ENCODE measurements around the gene PHF21A. TPM values are rescaled to one million over a fixed set of nuclear protein-coding genes. Genes with fewer than 3 reads are reported as not detected.

The PHF21A gene
- polyA plus RNA-seq, 1 donor (not counting 4 experiments of a cell fraction or from before 2014, with no cell fraction given), result 16.1 TPM

- FAIRE-seq, result no peak
- Histone ChIP-seq H3K36me3 (ENCODE audit: control insufficient read depth in 2 of 2, extremely low read depth in 1 of 2, insufficient read depth in 2 of 2, low read length in 2 of 2) (no peaks in the 10 kb centered on the region), H2AFZ (ENCODE audit: control insufficient read depth, low read length) (no peak overlapping the region), H3K27me3 (ENCODE audit: control insufficient read depth, extremely low read depth, insufficient read depth, low read length) (no peaks in the 10 kb centered on the region), H3K9me3 (ENCODE audit: control insufficient read depth, low read depth, low read length) (no peaks in the 10 kb centered on the region), H4K20me1 (ENCODE audit: control insufficient read depth, extremely low read depth, insufficient read depth, low read length) (no peaks in the 10 kb centered on the region), H3K79me2 (ENCODE audit: control insufficient read depth, insufficient read depth, low read length) (peaks cover 20% of the 10 kb centered on the region), H3K4me3 (ENCODE audit: control insufficient read depth in 2 of 3, extremely low read depth in 1 of 3, insufficient read depth in 2 of 3, low read depth in 1 of 3, low read length in 3 of 3) (peak overlapping the region in 2 of 3 experiments; percentile 0 to 26), H3K4me2 (ENCODE audit: control insufficient read depth, extremely low read depth, insufficient read depth, low read depth, low read length) (peak overlapping the region; percentile 78), H3K4me1 (ENCODE audit: control insufficient read depth, extremely low read depth, insufficient read depth, low read length) (peaks cover 7% of the 10 kb centered on the region), H3K27ac (ENCODE audit: control insufficient read depth, insufficient read depth, low read length) (no peak overlapping the region), H3K9me1 (ENCODE audit: control insufficient read depth, extremely low read depth, insufficient read depth, low read length) (no peaks in the 10 kb centered on the region), H3K9ac (ENCODE audit: control insufficient read depth, extremely low read depth, insufficient read depth, low read length) (no peak overlapping the region)
- TF ChIP-seq, protein P1, sequence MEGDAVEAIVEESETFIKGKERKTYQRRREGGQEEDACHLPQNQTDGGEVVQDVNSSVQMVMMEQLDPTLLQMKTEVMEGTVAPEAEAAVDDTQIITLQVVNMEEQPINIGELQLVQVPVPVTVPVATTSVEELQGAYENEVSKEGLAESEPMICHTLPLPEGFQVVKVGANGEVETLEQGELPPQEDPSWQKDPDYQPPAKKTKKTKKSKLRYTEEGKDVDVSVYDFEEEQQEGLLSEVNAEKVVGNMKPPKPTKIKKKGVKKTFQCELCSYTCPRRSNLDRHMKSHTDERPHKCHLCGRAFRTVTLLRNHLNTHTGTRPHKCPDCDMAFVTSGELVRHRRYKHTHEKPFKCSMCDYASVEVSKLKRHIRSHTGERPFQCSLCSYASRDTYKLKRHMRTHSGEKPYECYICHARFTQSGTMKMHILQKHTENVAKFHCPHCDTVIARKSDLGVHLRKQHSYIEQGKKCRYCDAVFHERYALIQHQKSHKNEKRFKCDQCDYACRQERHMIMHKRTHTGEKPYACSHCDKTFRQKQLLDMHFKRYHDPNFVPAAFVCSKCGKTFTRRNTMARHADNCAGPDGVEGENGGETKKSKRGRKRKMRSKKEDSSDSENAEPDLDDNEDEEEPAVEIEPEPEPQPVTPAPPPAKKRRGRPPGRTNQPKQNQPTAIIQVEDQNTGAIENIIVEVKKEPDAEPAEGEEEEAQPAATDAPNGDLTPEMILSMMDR (optimal IDR thresholded peaks at IDR 0.05 in 1 of 3, IDR thresholded peaks at IDR 0.05 in 1 of 3, conservative IDR thresholded peaks at IDR 0.05 in 1 of 3; ENCODE audit: extremely low read depth in 1 of 3, insufficient read depth in 2 of 3, low read length in 3 of 3), result no peak
- no peak for TF ChIP-seq EZH2 (IDR thresholded peaks at IDR 0.05; ENCODE audit: low read length)
- DNase-seq (ENCODE audit: low read depth, low spot score), result no peak
- dilution Hi-C loops (cut with MboI; ENCODE audit: extremely low pct_ligation_motif_present, low sequenced_read_pairs), result no loop called here
Measured at GRCh38 chr11:46099963-46100316, 21.3 kb downstream of the PHF21A start.

DNA sequence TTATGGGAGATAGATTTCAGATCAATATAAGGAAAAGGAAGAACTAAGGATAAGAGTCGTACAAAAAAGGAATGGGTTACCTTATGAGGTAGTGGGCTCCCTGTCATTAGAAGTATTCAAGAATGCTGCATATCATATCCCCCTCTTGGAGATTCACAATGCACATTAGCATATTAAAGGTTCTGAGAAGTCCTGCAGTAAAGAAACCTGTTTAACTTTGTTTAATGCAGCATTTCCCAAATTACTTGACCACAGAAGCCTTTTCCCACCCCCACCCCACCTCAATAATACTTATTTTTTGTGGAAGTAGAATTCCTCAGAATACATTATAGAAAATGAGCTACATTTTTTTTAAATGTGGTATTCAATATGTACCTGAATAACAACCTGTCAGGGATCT lies 30.9 kb downstream of the PHF21A start:
- no peaks in the 10 kb centered on the region for H3K9me3 ChIP-seq (ENCODE audit: control insufficient read depth, low read depth, low read length)
- H3K79me2 ChIP-seq (ENCODE audit: control insufficient read depth, insufficient read depth, low read length), result no peaks in the 10 kb centered on the region
- no peak overlapping the region for H3K27ac ChIP-seq (ENCODE audit: control insufficient read depth, insufficient read depth, low read length)
- peaks cover 0 to 3% of the 10 kb centered on the region in 2 experiments for H3K36me3 ChIP-seq (ENCODE audit: control insufficient read depth in 2 of 2, extremely low read depth in 1 of 2, insufficient read depth in 2 of 2, low read length in 2 of 2)
- H3K4me1 ChIP-seq (ENCODE audit: control insufficient read depth, extremely low read depth, insufficient read depth, low read length), result no peaks in the 10 kb centered on the region
- dilution Hi-C loops (cut with MboI; ENCODE audit: extremely low pct_ligation_motif_present, low sequenced_read_pairs), result no loop called here
- no peaks in the 10 kb centered on the region for H4K20me1 ChIP-seq (ENCODE audit: control insufficient read depth, extremely low read depth, insufficient read depth, low read length)
- no peak for FAIRE-seq
- H3K4me3 ChIP-seq (ENCODE audit: control insufficient read depth in 2 of 3, extremely low read depth in 1 of 3, insufficient read depth in 2 of 3, low read depth in 1 of 3, low read length in 3 of 3), result no peak overlapping the region
- H3K9ac ChIP-seq (ENCODE audit: control insufficient read depth, extremely low read depth, insufficient read depth, low read length), result no peak overlapping the region
- no peaks in the 10 kb centered on the region for H3K27me3 ChIP-seq (ENCODE audit: control insufficient read depth, extremely low read depth, insufficient read depth, low read length)
- H3K4me2 ChIP-seq (ENCODE audit: control insufficient read depth, extremely low read depth, insufficient read depth, low read depth, low read length), result no peak overlapping the region
- TF ChIP-seq, protein P1 (optimal IDR thresholded peaks at IDR 0.05 in 1 of 3, IDR thresholded peaks at IDR 0.05 in 1 of 3, conservative IDR thresholded peaks at IDR 0.05 in 1 of 3; ENCODE audit: extremely low read depth in 1 of 3, insufficient read depth in 2 of 3, low read length in 3 of 3), result no peak
- TF ChIP-seq EZH2 (IDR thresholded peaks at IDR 0.05; ENCODE audit: low read length), result no peak
- no peaks in the 10 kb centered on the region for H3K9me1 ChIP-seq (ENCODE audit: control insufficient read depth, extremely low read depth, insufficient read depth, low read length)
- no peak overlapping the region for H2AFZ ChIP-seq (ENCODE audit: control insufficient read depth, low read length)
- no peak for DNase-seq (ENCODE audit: low read depth, low spot score)

All from keratinocyte (primary cell).